SK-N-SH treated with all-trans-retinoic acid at 6 μM for 48 hours (cell line): ENCODE data around the gene DOLPP1.

Source experiments
- ATAC-seq: fragments of 200-7000 bp; cut with Tn5 transposase; 3 replicates; pipeline ENCODE4 v1.9.1; 2020; ENCODE audit warnings: mild to moderate bottlenecking, moderate library complexity
- ARNTL ChIP-seq: fragments of 450-650 bp; formaldehyde crosslinking; IDR thresholded peaks from 2 replicates; pipeline ENCODE4 v1.5.0; 2020; ENCODE audit warnings: low read depth, mild to moderate bottlenecking, moderate library complexity, borderline replicate concordance
- BACH2 ChIP-seq: fragments of 250-450 bp; sonication (Bioruptor Pico); IDR thresholded peaks from 2 replicates; pipeline ENCODE4 v1.9.0; 2021; ENCODE audit warnings: mild to moderate bottlenecking, borderline replicate concordance
- CREB5 ChIP-seq: fragments of 250-450 bp; sonication (Bioruptor Pico); IDR thresholded peaks from 2 replicates; pipeline ENCODE4 v1.5.1; 2020; ENCODE audit warnings: low read depth, mild to moderate bottlenecking, moderate library complexity
- CSDC2 ChIP-seq: fragments of 250-450 bp; sonication (Bioruptor Pico); IDR thresholded peaks from 2 replicates; pipeline ENCODE4 v1.5.0; 2020; ENCODE audit warnings: mild to moderate bottlenecking, moderate library complexity
- CSRNP3 ChIP-seq: fragments of 250-450 bp; sonication (Bioruptor Pico); IDR thresholded peaks from 2 replicates; pipeline ENCODE4 v1.5.1; 2021; ENCODE audit warnings: mild to moderate bottlenecking, moderate library complexity
- ESRRG ChIP-seq: fragments of 250-450 bp; sonication (Bioruptor Pico); IDR thresholded peaks from 2 replicates; pipeline ENCODE4 v1.6.1; 2021; ENCODE audit warnings: mild to moderate bottlenecking
- GLIS3 ChIP-seq: fragments of 250-450 bp; sonication (Bioruptor Pico); IDR thresholded peaks from 2 replicates; pipeline ENCODE4 v1.5.0; 2020; ENCODE audit warnings: mild to moderate bottlenecking, moderate library complexity
- ISL1 ChIP-seq: fragments of 250-450 bp; sonication (Bioruptor Pico); IDR thresholded peaks from 2 replicates; pipeline ENCODE4 v2.1.2; 2022; ENCODE audit warnings: mild to moderate bottlenecking, moderate library complexity
- OSR1 ChIP-seq: fragments of 250-450 bp; sonication (Bioruptor Pico); IDR thresholded peaks from 2 replicates; pipeline ENCODE4 v1.8.0; 2022; ENCODE audit warnings: moderate library complexity, mild to moderate bottlenecking, inconsistent platforms
- PATZ1 ChIP-seq: fragments of 250-450 bp; sonication (Bioruptor Pico); IDR thresholded peaks from 2 replicates; pipeline ENCODE4 v1.8.0; 2020; ENCODE audit warnings: mild to moderate bottlenecking, moderate library complexity, borderline replicate concordance
- POU6F1 ChIP-seq: fragments of 250-450 bp; sonication (Bioruptor Pico); IDR thresholded peaks from 2 replicates; pipeline ENCODE4 v1.8.0; 2021; ENCODE audit warnings: low read depth, mild to moderate bottlenecking, moderate library complexity, borderline replicate concordance
- PPARA ChIP-seq: fragments of 250-450 bp; sonication (Bioruptor Pico); IDR thresholded peaks from 2 replicates; pipeline ENCODE4 v1.5.0; 2020; ENCODE audit warnings: mild to moderate bottlenecking, borderline replicate concordance
- RARB ChIP-seq: fragments of 250-450 bp; sonication (Bioruptor Pico); IDR thresholded peaks from 2 replicates; pipeline ENCODE4 v1.8.0; 2021; ENCODE audit warnings: mild to moderate bottlenecking, moderate library complexity
- SNAI2 ChIP-seq: fragments of 250-450 bp; sonication (Bioruptor Pico); IDR thresholded peaks from 2 replicates; pipeline ENCODE4 v1.5.0; 2020; ENCODE audit warnings: mild to moderate bottlenecking, moderate library complexity
- TCF4 ChIP-seq: fragments of 250-450 bp; sonication (Bioruptor Pico); IDR thresholded peaks from 2 replicates; pipeline ENCODE4 v1.8.0; 2021; ENCODE audit warnings: mild to moderate bottlenecking, moderate library complexity, borderline replicate concordance
- TOX ChIP-seq: fragments of 250-450 bp; sonication (Bioruptor Pico); IDR thresholded peaks from 2 replicates; pipeline ENCODE4 v1.8.0; 2021; ENCODE audit warnings: mild to moderate bottlenecking, moderate library complexity, borderline replicate concordance
- ZC3H10 ChIP-seq: fragments of 250-450 bp; sonication (Bioruptor Pico); IDR thresholded peaks from 2 replicates; pipeline ENCODE4 v1.5.1; 2021; ENCODE audit warnings: mild to moderate bottlenecking, moderate library complexity
- ZFP30 ChIP-seq: fragments of 450-650 bp; formaldehyde crosslinking; IDR thresholded peaks from 2 replicates; pipeline ENCODE4 v1.5.0; 2022; ENCODE audit warnings: mild to moderate bottlenecking, moderate library complexity
- ZNF70 ChIP-seq: fragments of 450-650 bp; formaldehyde crosslinking; IDR thresholded peaks from 2 replicates; pipeline ENCODE4 v1.5.0; 2020; ENCODE audit warnings: mild to moderate bottlenecking, moderate library complexity
- ZNF8 ChIP-seq: fragments of 450-650 bp; formaldehyde crosslinking; IDR thresholded peaks from 2 replicates; pipeline ENCODE4 v1.5.0; 2020; ENCODE audit warnings: mild to moderate bottlenecking, moderate library complexity

The DOLPP1 gene

GRCh38 chr9:129136446-129137035, 55.6 kb downstream of the DOLPP1 start:
- ATAC-seq, result no peak
- TF ChIP-seq GLIS3, result no peak
- no peak for TF ChIP-seq ZFP30 (CRISPR knock-in tag)
- TF ChIP-seq BACH2 (CRISPR knock-in tag), result no peak
- TF ChIP-seq TCF4 (CRISPR knock-in tag), result no peak
- no peak for TF ChIP-seq ZC3H10 (CRISPR knock-in tag)
- TF ChIP-seq RARB (CRISPR knock-in tag), result no peak
- no peak for TF ChIP-seq POU6F1 (CRISPR knock-in tag)
- no peak for TF ChIP-seq SNAI2 (CRISPR knock-in tag)
- TF ChIP-seq ZNF8, result no peak
- no peak for TF ChIP-seq TOX
- TF ChIP-seq ESRRG (CRISPR knock-in tag), result no peak
- no peak for TF ChIP-seq ARNTL (CRISPR knock-in tag)
- no peak for TF ChIP-seq PATZ1 (CRISPR knock-in tag)
- TF ChIP-seq CREB5 (CRISPR knock-in tag), result no peak
- no peak for TF ChIP-seq ZNF70 (CRISPR knock-in tag)
- TF ChIP-seq OSR1 (CRISPR knock-in tag), result no peak
- TF ChIP-seq PPARA (CRISPR knock-in tag), result no peak

GRCh38 chr9:129137292-129138143, 56.6 kb downstream of the DOLPP1 start:
- no peak for ATAC-seq
- no peak for TF ChIP-seq ZNF8
- TF ChIP-seq PATZ1 (CRISPR knock-in tag), result no peak
- no peak for TF ChIP-seq ESRRG (CRISPR knock-in tag)
- no peak for TF ChIP-seq CSDC2 (CRISPR knock-in tag)
- no peak for TF ChIP-seq RARB (CRISPR knock-in tag)
- no peak for TF ChIP-seq ZFP30 (CRISPR knock-in tag)
- TF ChIP-seq CREB5 (CRISPR knock-in tag), result no peak
- TF ChIP-seq BACH2 (CRISPR knock-in tag), result no peak
- no peak for TF ChIP-seq TCF4 (CRISPR knock-in tag)

GRCh38 chr9:129138144-129138462, 57.2 kb downstream of the DOLPP1 start:
- ATAC-seq, result no peak
- no peak for TF ChIP-seq TOX
- TF ChIP-seq ZC3H10 (CRISPR knock-in tag), result no peak
- no peak for TF ChIP-seq ZNF70 (CRISPR knock-in tag)
- no peak for TF ChIP-seq GLIS3
- TF ChIP-seq ESRRG (CRISPR knock-in tag), result no peak
- TF ChIP-seq ZNF8, result no peak
- TF ChIP-seq CREB5 (CRISPR knock-in tag), result no peak
- no peak for TF ChIP-seq ISL1 (CRISPR knock-in tag)
- no peak for TF ChIP-seq CSRNP3
- TF ChIP-seq PATZ1 (CRISPR knock-in tag), result no peak
- TF ChIP-seq PPARA (CRISPR knock-in tag), result no peak
- no peak for TF ChIP-seq POU6F1 (CRISPR knock-in tag)
